NT2/D1 (cell line): ENCODE results near the gene RRP36.
"Not testable (repeated sequence)": the region's sequence is repeated elsewhere in the genome, so short reads cannot be mapped to it uniquely, and the experiment has no call there.

Experiments used
- SUZ12 ChIP-seq: IDR thresholded peaks from 2 replicates; pipeline ENCODE4 v1.6.1; 2011; ENCODE audit not compliant: insufficient read length, insufficient read depth; ENCODE audit errors: extremely low read depth
- YY1 ChIP-seq: IDR thresholded peaks from 2 replicates; pipeline ENCODE4 v1.6.1; 2011; ENCODE audit not compliant: insufficient read length, insufficient read depth
- ZNF274 ChIP-seq: IDR thresholded peaks from 2 replicates; pipeline ENCODE4 v1.6.1; 2011; ENCODE audit warnings: mild to moderate bottlenecking, low read depth, low read length

DNA sequence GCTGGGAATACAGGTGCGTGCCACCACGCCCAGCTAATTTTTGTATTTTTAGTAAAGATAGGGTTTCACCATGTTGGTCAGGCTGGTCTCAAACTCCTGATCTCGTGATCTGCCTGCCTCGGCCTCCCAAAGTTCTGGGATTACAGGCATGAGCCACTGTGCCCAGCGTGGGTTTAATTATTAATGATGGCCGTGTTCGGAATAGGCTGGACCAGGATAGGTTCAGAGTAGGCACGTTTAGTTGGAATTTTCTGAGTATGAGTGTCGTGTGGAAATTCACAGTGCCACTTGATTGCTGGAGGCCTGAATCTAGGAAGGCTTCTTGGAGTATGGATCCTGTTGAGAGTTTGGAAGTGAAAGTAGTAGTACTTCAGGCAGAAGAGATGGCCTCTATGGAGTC is 23.2 kb upstream of the RRP36 start:
- not testable (repeated sequence) for TF ChIP-seq ZNF274, SUZ12, YY1
